ENCODE data around the gene D2HGDH. TPM values are rescaled to one million over a fixed set of nuclear protein-coding genes. Genes with fewer than 3 reads are reported as not detected.

D2HGDH gene
- total and polyA plus RNA-seq, 2 of the 13 experiments (the other 11 are each of a cell fraction or from before 2014, with no cell fraction given) = 19.2 to 20.3 TPM

DNA sequence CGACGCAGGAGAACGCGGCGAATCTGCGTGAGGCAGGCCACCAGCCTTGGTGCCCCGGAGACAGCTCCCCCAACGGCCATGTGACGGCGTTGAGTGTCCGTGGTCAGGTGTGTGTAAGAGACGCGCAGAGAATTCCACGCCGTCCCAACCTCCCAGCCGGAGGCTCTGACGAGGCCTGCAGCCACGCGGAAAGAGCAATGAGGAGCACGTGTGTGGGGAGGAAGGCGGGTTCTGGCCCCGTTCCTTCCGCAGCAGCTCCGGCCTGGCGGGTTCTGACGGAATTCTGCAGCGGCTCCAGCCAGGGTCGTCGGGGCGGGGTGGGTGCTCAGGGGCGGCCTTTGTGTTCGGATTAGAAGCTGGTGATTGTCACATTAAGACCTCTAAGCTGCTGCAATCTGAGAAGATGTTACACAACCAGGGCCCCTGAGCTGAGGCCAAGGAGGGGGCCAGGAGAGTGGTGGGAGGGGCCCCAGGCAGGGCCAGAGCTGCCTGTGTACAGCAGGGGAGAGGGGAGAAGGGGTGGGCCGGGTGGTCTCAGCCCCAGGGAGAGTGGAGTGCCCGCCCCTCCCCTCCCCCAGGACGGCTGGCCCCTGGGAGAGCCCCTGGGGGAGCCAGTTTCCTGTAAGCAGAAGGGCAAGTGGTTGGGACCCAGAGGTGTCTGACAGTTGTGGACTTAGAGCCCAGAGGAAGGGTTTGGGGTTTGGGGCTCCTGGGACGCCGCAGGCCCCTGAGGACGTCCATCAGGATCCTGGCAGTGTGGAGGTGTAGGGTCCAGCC lies 37.0 kb downstream of the D2HGDH start (continued):
- no peak; the same call in 1 of the 2 replicates for TF ChIP-seq MTF2 (CRISPR knock-in tag; IDR thresholded peaks at IDR 0.05; ENCODE audit: borderline replicate concordance)
- TF ChIP-seq, protein P1, sequence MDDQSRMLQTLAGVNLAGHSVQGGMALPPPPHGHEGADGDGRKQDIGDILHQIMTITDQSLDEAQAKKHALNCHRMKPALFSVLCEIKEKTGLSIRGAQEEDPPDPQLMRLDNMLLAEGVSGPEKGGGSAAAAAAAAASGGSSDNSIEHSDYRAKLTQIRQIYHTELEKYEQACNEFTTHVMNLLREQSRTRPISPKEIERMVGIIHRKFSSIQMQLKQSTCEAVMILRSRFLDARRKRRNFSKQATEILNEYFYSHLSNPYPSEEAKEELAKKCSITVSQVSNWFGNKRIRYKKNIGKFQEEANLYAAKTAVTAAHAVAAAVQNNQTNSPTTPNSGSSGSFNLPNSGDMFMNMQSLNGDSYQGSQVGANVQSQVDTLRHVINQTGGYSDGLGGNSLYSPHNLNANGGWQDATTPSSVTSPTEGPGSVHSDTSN (CRISPR knock-in tag; IDR thresholded peaks at IDR 0.05; ENCODE audit: borderline replicate concordance) = 0 out of 2 replicates have a peak, but pooled peaks have one; percentile 7
- TF ChIP-seq ZNF431 (CRISPR knock-in tag; IDR thresholded peaks at IDR 0.05; ENCODE audit: borderline replicate concordance, low read depth) = peak; percentile 83; the same call in 1 of the 2 replicates
- 0 out of 2 replicates have a peak, but pooled peaks have one; percentile 61 for TF ChIP-seq ZNF557 (CRISPR knock-in tag; IDR thresholded peaks at IDR 0.05)
- TF ChIP-seq, protein P2, sequence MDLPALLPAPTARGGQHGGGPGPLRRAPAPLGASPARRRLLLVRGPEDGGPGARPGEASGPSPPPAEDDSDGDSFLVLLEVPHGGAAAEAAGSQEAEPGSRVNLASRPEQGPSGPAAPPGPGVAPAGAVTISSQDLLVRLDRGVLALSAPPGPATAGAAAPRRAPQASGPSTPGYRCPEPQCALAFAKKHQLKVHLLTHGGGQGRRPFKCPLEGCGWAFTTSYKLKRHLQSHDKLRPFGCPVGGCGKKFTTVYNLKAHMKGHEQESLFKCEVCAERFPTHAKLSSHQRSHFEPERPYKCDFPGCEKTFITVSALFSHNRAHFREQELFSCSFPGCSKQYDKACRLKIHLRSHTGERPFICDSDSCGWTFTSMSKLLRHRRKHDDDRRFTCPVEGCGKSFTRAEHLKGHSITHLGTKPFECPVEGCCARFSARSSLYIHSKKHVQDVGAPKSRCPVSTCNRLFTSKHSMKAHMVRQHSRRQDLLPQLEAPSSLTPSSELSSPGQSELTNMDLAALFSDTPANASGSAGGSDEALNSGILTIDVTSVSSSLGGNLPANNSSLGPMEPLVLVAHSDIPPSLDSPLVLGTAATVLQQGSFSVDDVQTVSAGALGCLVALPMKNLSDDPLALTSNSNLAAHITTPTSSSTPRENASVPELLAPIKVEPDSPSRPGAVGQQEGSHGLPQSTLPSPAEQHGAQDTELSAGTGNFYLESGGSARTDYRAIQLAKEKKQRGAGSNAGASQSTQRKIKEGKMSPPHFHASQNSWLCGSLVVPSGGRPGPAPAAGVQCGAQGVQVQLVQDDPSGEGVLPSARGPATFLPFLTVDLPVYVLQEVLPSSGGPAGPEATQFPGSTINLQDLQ (CRISPR knock-in tag; IDR thresholded peaks at IDR 0.05) = 0 out of 2 replicates have a peak, but pooled peaks have one; percentile 93
- TF ChIP-seq, protein P3, sequence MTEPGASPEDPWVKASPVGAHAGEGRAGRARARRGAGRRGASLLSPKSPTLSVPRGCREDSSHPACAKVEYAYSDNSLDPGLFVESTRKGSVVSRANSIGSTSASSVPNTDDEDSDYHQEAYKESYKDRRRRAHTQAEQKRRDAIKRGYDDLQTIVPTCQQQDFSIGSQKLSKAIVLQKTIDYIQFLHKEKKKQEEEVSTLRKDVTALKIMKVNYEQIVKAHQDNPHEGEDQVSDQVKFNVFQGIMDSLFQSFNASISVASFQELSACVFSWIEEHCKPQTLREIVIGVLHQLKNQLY (CRISPR knock-in tag; IDR thresholded peaks at IDR 0.05) = no peak; the same call in 1 of the 2 replicates
- TF ChIP-seq CCAR2 (optimal IDR thresholded peaks at IDR 0.05; ENCODE audit: low read depth, low read length) = no peak
- peak; percentile 48 for TF ChIP-seq XRCC5 (optimal IDR thresholded peaks at IDR 0.05; ENCODE audit: low read length)
- TF ChIP-seq ZFP41 (CRISPR knock-in tag; IDR thresholded peaks at IDR 0.05; ENCODE audit: borderline replicate concordance) = peak; percentile 94; the same call in 1 of the 2 replicates
- TF ChIP-seq GPN1 (CRISPR knock-in tag; IDR thresholded peaks at IDR 0.05; ENCODE audit: borderline replicate concordance) = peak; percentile 64; the same call in 1 of the 2 replicates
- TF ChIP-seq, protein P4, sequence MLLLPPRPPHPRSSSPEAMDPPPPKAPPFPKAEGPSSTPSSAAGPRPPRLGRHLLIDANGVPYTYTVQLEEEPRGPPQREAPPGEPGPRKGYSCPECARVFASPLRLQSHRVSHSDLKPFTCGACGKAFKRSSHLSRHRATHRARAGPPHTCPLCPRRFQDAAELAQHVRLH (CRISPR knock-in tag; IDR thresholded peaks at IDR 0.05; ENCODE audit: borderline replicate concordance, low read depth) = 0 out of 2 replicates have a peak, but pooled peaks have one; percentile 11
- TF ChIP-seq HOXA5 (CRISPR knock-in tag; IDR thresholded peaks at IDR 0.05) = 0 out of 2 replicates have a peak, but pooled peaks have one; percentile 32
- TF ChIP-seq ZSCAN21 (CRISPR knock-in tag; IDR thresholded peaks at IDR 0.05; ENCODE audit: borderline replicate concordance) = peak; percentile 73; the same call in 1 of the 2 replicates
- TF ChIP-seq FOXP1 (IDR thresholded peaks at IDR 0.05) = no peak
- TF ChIP-seq FOXP1 (CRISPR knock-in tag; IDR thresholded peaks at IDR 0.05) = 0 out of 2 replicates have a peak, but pooled peaks have one; percentile 22
- peak; percentile 13; the same call in 1 of the 2 replicates for TF ChIP-seq TBX3 (IDR thresholded peaks at IDR 0.05; ENCODE audit: borderline replicate concordance)
- TF ChIP-seq, protein P5, sequence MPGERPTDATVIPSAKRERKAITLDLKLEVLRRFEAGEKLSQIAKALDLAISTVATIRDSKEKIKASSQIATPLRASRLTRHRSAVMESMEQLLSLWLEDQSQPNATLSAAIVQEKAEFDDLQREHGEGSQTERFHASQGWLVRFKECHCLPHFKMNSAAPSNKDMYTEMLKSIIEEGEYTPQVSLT (CRISPR knock-in tag; IDR thresholded peaks at IDR 0.05; ENCODE audit: borderline replicate concordance, low read depth) = no peak; the same call in 1 of the 2 replicates
- TF ChIP-seq, protein P6, sequence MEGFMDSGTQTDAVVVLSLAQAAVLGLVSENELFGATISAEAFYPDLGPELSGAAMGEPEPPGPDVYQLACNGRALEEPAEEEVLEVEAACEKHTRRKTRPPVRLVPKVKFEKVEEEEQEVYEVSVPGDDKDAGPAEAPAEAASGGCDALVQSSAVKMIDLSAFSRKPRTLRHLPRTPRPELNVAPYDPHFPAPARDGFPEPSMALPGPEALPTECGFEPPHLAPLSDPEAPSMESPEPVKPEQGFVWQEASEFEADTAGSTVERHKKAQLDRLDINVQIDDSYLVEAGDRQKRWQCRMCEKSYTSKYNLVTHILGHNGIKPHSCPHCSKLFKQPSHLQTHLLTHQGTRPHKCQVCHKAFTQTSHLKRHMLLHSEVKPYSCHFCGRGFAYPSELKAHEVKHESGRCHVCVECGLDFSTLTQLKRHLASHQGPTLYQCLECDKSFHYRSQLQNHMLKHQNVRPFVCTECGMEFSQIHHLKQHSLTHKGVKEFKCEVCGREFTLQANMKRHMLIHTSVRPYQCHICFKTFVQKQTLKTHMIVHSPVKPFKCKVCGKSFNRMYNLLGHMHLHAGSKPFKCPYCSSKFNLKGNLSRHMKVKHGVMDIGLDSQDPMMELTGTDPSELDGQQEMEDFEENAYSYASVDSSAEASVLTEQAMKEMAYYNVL (CRISPR knock-in tag; IDR thresholded peaks at IDR 0.05; ENCODE audit: borderline replicate concordance) = no peak
- TF ChIP-seq, protein P7, sequence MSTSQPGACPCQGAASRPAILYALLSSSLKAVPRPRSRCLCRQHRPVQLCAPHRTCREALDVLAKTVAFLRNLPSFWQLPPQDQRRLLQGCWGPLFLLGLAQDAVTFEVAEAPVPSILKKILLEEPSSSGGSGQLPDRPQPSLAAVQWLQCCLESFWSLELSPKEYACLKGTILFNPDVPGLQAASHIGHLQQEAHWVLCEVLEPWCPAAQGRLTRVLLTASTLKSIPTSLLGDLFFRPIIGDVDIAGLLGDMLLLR (CRISPR knock-in tag; IDR thresholded peaks at IDR 0.05) = peak; percentile 90

Measured in HepG2 (cell line).